ENCODE results near the gene GBP2. TPM values are rescaled to one million over a fixed set of nuclear protein-coding genes. Genes with fewer than 3 reads are reported as not detected.

Gene GBP2
- total and polyA plus RNA-seq, 9 of the 15 experiments (the other 6 are each of a cell fraction or from before 2014, with no cell fraction given), result 0.45 to 2.2 (median 0.69) TPM

GRCh38 chr1:89130716-89131115 lies 4.8 kb upstream of the GBP2 start:
- ATAC-seq, result no peak
- Histone ChIP-seq H3K36me3 (ENCODE audit: control insufficient read depth, insufficient read depth, low read length) (no peaks in the 10 kb centered on the region), H3K9me3 (replicated peaks; ENCODE audit: control insufficient read depth, insufficient read depth, low read depth, low read length) (no peaks in the 10 kb centered on the region), H3K4me1 (replicated peaks in 1 of 2; ENCODE audit: control insufficient read depth in 2 of 2, insufficient read depth in 2 of 2, low read length in 2 of 2) (peaks cover 0 to 7% of the 10 kb centered on the region in 2 experiments; a peak in 3 of 5 replicates), H3K4me2 (ENCODE audit: insufficient read depth, low read length) (no peak overlapping the region), H4K20me1 (replicated peaks; ENCODE audit: control insufficient read depth, insufficient read depth, low read length) (no peaks in the 10 kb centered on the region), H3K27ac (ENCODE audit: extremely low read depth, low read depth, low read length) (no peak overlapping the region), H3K4me3 (no peak overlapping the region), H3K79me2 (ENCODE audit: control insufficient read depth, insufficient read depth, low read length) (no peaks in the 10 kb centered on the region), H2AFZ (ENCODE audit: low read depth, low read length) (no peak overlapping the region), H3K9ac (ENCODE audit: insufficient read depth in 1 of 2, low read depth in 2 of 2, low read length in 2 of 2) (no peak overlapping the region), H3K27me3 (ENCODE audit: control insufficient read depth in 2 of 2, insufficient read depth in 2 of 2, low read length in 2 of 2) (no peaks in the 10 kb centered on the region), H3K9me1 (ENCODE audit: control insufficient read depth, insufficient read depth, low read length) (no peaks in the 10 kb centered on the region)
- 0% methylated on average over 1 of the region's 1 CpG for WGBS (ENCODE audit: insufficient coverage, low coverage, missing lambda C conversion rate)
- in situ Hi-C loops (cut with MboI), result no loop called here
- no peak for FAIRE-seq
- intact Hi-C loops (cut with micrococcal nuclease), result no loop called here
- no peak for DNase-seq (ENCODE audit: extremely low read depth in 1 of 4, low spot score in 3 of 4)
- BruUV-seq (replicated peaks), result no TSS peak
- ChIA-PET POLR2A (interaction anchor here (0.5 kb wide), 1 partner anchor 11 kb away, joined by 3 read pairs; no protein-coding TSS in a partner anchor), CTCF (ENCODE audit: low intra/inter-chr PET ratio) (interaction anchor here (0.7 kb wide), 1 partner anchor 412 kb away, joined by 4 read pairs; no protein-coding TSS in a partner anchor)
- no peak for TF ChIP-seq ARID4B (CRISPR knock-in tag; IDR thresholded peaks at IDR 0.05)
- no peak for TF ChIP-seq HMGXB4 (CRISPR knock-in tag; IDR thresholded peaks at IDR 0.05)
- TF ChIP-seq E2F4 (CRISPR knock-in tag; IDR thresholded peaks at IDR 0.05; ENCODE audit: low read depth), result no peak
- no peak for TF ChIP-seq CEBPG (CRISPR knock-in tag; IDR thresholded peaks at IDR 0.05)
- no peak for TF ChIP-seq CEBPG (tag; conservative IDR thresholded peaks at IDR 0.05 in 1 of 2, IDR thresholded peaks at IDR 0.05 in 1 of 2)
- TF ChIP-seq HNRNPLL (IDR thresholded peaks at IDR 0.05; ENCODE audit: low read depth, low read length, poor library complexity, severe bottlenecking), result no peak
- TF ChIP-seq CTCF (IDR thresholded peaks at IDR 0.05 in 2 of 3, conservative IDR thresholded peaks at IDR 0.05 in 1 of 3; ENCODE audit: insufficient read depth in 2 of 3, low read depth in 1 of 3, low read length in 3 of 3), result no peak
- TF ChIP-seq RBM39 (optimal IDR thresholded peaks at IDR 0.05; ENCODE audit: low read depth, low read length), result no peak
- no peak for TF ChIP-seq HDAC3 (IDR thresholded peaks at IDR 0.05; ENCODE audit: borderline replicate concordance, partially characterized antibody)
- no peak for TF ChIP-seq XRCC3 (IDR thresholded peaks at IDR 0.05)
- TF ChIP-seq NUFIP1 (IDR thresholded peaks at IDR 0.05; ENCODE audit: partially characterized antibody), result no peak
- no peak for TF ChIP-seq RCOR1 (IDR thresholded peaks at IDR 0.05; ENCODE audit: borderline replicate concordance in 1 of 2, low read depth in 2 of 2, low read length in 2 of 2)
- TF ChIP-seq POLR2B (IDR thresholded peaks at IDR 0.05; ENCODE audit: low read depth, partially characterized antibody), result no peak

All from K562 (cell line).